GM21825 (cell line): ENCODE data around the gene POLR2F.

Source experiments
- ATAC-seq: cut with Tn5 transposase; IDR thresholded peaks from one replicate; pipeline ENCODE4 v1.9.1; 2021; ENCODE audit warnings: mild to moderate bottlenecking, moderate library complexity; ENCODE audit not compliant: unreplicated experiment

Gene POLR2F

DNA sequence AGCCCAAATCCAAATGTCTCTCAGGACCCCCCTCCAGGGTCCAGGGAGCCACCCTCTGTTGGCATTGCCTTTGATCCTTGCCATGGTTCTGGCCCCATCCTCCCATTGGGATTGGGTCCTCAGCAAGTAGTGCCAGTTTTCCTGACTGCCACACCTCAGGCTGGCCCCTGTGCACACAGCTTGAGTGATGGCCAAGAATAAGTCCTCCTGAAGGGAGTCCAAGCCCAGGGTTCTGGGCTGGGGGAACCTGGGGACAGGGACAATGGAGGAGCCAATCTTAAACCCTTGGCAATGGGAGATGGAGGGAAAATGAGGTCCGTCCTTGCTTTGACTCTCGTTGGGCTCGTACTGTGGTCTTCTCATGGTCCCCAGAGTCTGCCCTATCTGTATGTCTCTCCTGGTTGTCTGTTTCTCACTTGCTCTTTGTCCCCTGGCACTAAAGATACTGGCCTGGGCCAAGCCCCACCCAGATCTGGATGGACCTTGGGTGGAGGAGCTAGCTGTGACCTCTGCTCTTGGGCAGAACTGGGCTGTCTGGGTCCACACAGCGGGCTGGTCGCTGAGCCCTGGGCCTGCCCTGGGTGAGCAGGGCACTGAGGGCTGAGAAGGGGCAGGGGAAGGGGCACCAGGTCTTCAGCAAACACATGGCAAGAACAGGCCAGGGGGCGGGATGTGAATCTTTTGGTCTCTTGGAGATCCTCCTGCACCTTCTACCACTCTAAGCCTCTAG, 27.9 kb downstream of the POLR2F start:
- no peak for ATAC-seq

DNA sequence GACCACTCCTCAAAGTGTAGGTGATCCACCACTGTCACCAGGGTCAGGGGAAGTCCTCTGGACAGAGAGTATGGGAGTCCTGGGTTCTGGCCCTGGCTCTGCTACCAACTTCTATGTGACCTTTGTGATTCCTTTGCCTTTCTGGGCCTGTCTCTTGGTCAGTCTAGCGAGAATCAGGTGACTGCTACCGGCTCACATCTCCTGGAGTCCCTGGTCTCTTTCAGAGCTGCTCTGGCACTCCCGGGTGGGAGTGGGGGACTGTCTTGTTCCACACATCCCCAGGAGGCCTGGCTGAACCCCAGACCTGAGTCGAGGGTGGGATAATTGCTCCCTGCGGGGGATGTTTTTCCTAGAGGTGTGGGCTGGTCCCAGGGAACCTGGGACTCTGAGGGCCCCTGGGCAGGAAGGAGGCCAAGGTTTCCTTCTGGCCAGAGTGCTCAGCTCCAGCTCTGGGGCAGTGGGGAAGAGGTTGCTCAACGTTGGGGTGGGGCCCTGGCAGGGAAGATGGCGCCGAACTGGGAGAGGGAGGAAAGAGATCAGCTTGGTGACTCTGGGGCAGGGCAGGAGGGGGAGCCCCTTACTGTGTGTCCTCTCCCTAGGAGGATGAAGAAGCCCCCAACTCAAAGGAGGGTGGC, 28.8 kb downstream of the POLR2F start:
- no peak for ATAC-seq

DNA sequence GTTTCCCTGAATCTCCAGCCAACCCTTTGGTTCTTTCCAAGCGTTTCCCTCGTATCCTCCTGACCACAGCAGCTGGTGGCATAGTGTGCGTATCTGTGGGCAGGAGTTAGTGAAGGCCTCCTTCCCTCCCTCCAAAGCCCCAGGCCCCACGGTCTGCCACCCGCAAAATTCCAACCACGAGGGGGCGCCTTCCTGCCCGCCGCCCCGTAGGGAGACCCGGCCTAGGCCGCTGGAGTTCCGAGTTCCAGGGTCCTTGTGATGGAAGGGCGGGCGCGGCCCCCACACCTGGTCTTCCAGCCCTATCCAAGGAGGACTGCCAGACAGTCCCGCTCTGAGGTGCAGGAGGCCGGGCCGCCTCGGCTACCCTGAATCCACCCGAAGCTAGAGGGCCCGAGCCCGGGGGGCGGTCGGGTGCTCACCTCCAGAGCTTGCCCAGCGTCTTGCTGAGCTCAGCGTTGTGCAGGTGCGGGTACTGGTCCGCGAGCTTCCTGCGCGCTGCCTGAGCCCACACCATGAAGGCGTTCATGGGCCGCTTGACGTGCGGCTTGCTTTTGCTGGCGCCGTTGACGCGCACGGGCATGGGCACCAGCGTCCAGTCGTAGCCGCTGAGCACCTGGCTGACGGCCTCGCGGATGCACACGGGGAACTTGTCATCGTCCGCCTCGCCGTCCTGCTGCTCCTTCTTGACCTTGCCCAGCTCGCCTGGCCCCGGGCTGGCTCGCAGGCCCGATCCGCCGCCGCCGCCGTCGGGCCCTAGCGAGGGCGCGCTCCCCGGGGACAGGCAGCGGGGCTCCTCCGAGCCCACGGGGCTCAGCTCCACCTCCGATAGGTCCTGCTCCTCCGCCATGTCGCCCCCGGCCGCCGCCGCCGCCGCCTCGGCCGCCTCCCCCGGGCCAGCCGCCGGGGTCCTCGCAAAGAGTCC, 29.7 kb downstream of the POLR2F start:
- no peak for ATAC-seq

DNA sequence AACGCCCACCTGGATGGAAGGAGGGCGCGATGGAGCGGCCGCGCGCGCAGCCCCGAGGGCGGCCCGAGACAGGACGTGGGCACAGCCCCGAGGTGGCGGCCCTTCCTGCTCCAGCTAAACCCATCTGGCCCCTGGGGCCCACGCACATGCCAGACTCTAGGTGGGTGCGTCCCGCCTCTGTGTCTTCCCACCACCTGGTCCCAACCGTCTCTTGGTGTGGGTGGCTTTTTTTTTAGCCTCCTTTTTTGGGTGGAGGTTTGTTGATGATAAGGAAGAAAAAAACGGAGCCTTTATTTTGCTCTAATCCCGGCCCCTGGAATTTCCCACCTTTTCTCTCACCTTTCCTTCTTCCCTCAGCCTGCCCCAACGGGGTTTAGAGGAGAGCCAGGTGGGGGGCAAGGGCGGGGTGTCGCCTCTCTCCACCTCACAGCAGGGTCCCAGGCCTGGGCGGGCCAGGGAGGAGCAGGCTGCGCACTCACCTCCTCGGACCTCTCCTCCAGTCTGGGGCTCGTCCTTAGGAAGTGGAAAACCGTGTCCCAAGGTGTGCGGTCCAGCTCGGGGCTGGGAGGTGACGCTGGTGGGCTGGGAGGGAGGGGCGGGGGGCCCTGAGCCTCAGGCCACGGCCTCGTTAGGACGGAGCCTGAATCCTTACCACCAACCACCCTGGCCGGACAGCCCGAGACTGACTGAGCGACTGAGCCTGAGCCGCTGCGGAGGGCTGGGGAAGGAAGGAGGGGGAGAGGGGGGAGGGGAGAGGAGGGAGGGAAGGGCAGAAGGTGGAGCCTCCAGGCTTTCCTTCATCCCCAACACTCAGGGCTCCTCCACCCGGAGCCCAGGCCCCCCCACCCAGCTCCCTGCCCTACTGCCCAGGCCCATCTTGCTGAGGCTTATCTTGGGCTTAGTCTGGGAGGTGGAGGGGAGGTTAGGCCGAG, 30.6 kb downstream of the POLR2F start, which contains the start of gene SOX10:
SOX10 (minus strand) TSS at position 696 of the 932 bp plus-strand sequence. CDS start 771 bp downstream, outside the sequence.
- ATAC-seq = no peak

DNA sequence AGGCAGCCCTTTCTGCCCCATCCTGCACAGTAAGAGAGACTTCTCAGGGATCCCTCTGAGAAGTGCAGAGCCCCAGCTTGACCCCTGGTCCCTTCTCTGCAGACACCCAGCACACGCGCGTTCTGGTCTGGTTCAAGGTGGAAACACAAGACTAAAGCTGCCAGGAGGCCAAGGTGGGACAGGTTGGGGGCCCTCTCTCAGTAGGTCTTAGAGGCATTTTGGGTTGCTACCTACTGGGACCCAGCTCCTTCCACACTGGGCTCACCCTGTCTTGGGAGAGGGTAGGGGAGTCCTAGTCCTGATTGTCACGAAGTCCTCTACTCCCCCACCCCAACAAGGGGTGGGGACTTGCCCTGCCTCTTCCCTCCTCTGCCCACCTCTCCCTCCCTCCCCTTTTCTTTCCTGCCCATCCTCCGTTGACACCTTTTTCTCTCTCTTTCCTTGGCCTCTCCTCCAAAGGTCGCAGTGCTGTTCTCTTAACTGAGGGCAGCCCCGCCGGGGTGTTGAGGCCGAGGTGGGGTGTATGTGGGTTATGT, 31.6 kb downstream of the POLR2F start:
- no peak for ATAC-seq

DNA sequence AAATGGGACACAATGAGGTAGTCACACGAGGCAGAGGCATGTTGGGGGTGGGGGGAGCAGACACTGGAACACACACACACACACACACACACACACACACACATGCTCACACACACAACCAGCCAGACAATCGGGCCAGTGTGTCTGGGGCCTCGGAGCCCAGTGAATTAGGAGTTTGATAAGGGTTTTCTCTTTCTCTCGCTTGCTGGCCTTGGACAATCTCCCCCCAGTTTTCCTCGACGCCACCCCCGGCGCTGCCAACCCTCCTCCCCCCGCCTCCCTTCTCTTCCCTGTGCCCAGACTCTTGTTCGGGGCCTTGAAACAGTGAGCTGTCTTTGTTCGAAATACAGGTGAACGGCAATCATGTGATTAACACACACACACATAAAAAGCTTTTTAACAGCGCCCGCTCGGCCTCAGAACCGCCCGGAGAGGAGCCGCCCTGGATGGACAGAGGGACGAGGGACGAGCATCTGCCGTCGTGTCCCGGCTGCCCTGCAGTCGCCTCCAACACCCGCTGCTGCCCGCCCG, 32.3 kb downstream of the POLR2F start:
- ATAC-seq = no peak

DNA sequence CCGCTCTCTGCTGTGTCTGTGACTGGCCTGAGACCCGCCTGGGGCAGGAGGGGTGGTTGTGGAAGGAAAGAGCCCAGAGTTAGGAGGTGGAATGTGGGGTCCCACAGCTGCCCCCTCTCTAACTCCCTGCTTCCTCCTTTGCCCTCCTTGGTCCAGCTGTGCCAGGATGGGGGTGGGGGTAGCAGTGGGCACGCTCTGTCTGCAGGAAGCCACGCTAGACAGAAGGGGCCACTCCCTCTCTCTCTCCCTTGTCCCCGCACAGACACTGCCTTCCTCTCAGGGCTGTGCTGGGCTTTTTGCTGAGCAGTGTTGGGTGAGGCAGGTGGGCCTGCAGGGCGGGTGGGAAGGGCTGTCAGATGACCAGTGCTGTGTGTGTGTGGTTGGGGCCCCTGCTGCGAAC, 32.9 kb downstream of the POLR2F start:
- no peak for ATAC-seq

DNA sequence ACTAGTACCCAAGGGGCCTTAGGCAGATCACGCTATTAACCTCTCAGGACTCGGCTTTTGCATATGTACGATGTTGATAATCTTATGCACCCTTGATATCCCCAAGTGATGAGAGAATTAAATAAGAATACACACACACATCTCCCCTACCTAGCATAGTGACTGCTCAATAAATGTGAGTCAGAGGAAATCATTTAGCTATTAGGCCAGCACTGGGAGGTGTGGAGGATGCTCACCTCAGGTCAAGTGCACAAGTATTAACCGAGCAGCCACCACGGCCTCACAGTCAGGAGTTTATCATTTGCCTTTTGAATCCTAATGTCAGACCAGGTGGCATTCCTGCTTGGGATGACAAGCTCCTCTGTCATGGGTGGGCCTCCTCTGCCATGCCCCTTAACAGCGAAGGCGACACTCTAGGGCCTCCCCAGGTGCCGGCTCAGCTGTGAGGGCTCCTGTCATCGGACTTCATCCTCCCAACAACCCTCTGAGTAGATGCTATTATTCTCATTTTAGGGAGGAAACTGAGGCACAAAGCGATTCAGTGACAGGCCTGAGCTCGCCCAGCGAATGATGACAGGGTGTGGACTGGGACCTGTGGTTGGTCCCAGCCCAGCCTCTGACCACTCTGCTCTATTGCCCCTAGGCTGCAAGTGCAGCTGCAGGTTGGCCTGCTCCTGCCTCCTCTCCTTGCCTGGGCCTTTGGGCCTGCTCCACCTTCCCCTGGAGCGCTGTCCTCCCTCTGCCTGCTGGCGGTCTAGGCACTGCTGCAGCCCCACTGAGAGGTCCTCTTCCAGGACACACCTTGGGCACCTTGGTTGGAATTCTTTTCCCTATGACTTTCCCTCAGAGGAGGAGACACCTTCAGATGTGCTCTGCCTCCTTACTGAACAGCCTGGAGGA, 35.9 kb downstream of the POLR2F start:
- ATAC-seq = no peak

DNA sequence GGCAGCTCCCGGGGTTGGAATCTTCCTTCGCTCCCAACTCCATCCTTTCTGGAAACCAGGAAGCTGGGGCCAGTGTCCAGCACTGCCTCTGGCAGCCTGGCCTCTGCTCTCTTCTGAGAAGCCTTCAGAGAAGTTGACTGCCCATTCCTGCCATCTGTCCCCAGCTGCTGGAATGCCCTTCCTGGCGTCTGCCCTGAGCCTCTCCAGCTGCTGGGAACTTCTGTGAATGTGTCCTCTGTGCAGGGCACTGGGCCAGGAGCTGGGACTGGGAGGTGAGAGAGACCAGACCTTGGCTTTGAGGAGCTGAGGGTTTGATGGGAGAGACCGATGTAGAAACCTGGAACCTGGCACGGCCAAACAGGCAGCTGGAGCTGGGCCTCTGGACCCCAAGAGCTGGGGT, 36.8 kb downstream of the POLR2F start:
- ATAC-seq = no peak

DNA sequence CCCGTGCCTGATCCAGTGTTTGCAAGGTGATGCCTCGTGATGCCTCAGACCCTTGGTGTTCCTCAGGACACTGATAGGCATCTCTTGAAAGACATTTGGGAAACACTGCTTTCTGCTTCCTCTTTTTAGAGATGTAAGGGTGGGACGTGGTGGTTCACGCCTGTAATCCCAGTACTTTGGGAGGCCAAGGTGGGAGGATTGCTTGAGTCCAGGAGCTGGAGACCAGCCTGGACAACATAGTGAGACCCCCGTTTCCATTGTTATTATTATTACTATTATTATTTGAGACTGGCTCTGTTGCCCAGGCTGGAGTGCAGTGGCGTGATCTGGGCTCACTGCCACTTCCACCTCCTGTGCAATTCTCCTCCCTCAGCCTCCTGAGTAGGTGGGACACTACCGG, 37.4 kb downstream of the POLR2F start:
- ATAC-seq = no peak

DNA sequence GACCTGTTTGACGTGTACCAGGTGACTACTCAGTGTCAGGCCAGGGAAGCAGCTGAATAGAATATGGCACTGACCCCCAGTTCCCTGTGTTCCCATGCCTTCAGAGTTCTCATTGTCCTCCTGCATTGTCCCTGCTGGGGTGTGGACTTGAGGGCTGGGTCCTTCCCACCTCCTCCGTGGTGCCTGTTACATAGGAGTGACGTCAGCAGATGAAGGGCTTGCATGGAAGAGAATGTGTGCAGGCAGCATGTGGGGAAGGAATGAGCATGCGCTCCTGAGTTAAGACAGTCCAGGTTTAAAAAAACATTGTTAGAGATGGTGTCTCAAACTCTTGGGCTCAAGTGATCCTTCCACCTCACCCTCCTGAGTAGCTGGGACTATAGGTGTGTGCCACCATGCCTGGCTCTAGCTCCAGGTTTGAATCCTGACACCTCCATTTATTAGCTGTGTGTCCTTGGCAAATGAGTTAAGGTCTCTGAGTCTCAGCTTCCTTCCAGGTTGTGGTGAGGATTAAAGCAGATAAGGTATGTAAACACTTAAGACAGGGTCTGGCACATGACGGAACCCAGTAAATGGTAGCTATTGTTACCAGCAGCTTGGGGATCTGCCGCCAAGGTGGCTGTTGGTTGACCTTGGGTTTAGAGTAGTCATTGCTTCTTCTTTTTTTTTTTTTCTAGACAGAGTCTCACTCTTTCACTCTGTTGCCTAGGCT, 38.4 kb downstream of the POLR2F start:
- ATAC-seq = no peak

DNA sequence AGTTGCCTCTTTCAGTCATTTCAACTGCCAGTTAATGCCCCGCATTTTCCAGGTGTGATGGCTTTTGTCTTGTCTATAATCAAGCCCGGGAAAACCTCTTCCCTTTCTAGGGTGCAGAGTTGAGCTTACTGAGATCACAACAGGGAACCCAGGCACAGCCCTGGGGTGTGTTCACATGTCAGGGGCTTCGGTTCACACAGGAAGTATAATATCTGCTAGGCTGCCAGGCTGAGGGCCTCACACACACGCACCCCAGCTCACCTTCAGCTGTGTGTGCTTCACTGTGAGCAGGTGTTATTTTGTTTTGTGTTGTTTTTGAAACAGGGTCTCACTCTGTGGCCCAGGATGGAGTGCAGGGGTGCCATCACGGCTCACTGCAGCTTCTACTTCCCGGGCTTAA, 40.5 kb downstream of the POLR2F start:
- ATAC-seq = no peak

DNA sequence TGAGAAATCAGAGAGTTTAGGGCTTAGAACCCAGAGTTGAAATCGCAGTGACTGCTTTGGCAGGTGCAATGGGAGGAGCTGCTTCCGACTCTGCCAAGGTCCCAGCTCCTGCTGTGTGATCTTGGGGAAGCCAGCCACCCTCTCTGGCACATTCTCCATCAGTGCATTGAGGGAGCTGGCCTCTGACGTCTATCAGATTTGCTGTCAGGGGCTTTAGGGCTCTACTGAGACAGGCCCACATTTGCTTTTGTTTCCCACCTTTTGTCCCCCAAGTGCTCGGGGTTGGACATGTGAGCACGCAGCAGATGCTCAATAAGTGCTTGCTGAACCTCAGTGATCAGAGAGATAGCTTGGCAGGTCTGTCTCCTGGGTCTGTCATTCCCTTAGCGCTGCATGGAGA, 41.5 kb downstream of the POLR2F start:
- no peak for ATAC-seq

DNA sequence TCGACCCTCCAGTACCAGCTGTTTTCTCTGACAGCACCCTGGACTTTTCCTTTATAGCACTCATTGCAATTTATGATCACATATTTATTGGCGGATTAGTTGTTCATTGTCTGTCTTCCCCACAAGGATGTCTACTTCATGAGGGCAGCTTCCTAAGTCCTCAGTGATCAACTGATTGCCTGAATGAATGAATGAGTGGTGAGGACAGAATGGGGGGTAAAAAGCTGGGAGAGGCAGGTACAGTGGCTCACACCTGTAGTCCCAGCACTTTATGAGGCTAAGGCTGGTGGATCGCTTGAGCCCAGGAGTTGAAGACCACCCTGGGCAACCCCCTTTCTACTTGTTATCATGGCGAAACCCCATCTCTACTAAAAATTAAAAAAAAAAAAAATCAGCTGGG, 42.0 kb downstream of the POLR2F start:
- ATAC-seq = no peak

DNA sequence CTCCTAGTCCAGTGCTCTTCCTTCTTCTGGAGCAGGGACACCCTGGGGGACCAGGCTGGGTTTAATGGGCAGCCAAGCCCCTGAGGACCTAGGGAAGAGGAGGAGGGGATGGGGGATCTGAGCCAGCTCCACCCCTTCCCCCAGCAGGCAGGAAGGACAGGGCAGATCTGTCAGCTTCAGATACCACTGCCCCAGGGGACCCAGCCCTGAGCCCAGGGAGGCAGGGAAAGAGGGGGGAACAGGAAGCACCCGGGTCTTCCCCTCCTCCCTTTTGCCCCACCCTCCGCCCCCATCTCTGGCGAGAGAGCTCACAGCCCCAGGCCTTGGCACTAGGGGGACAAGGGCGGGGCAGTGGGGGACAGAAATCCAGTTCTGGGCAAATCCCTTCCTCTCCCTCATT, 42.6 kb downstream of the POLR2F start:
- no peak for ATAC-seq

DNA sequence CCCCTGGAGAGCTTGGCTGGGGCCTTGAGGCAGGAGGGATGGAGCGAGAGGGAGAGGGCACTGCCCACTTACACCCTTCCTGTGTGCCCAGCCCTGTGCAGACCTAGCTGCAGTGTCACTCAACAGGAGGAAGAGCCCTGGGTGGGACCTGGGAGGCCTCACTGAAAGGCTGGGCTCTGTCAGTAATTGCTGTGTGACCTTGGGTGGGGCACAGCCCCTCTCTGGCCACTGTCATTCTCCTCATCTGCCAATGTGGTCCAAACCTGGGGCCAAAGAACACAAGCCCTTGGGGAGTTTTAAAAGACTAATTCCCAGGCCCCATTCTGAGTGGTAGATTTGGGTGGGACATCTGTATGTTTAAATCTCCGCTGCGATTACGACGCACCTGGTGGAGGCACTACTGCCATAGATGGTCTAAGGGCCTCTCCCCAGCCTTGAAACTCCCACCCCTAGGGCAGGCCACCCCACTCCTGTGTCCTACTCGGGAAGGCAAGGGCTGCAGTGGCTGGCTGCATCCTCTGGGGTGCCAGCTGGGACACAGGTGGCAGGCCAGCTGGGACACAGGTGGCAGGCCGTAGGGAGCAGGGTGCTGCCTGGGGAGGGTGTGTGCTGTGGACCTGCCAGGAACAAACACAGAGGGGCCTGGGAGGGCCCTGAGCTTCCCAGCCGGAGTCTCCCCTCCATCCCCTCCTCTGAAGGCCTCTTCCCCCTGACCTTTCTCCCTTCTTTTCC, 43.2 kb downstream of the POLR2F start:
- ATAC-seq = no peak

DNA sequence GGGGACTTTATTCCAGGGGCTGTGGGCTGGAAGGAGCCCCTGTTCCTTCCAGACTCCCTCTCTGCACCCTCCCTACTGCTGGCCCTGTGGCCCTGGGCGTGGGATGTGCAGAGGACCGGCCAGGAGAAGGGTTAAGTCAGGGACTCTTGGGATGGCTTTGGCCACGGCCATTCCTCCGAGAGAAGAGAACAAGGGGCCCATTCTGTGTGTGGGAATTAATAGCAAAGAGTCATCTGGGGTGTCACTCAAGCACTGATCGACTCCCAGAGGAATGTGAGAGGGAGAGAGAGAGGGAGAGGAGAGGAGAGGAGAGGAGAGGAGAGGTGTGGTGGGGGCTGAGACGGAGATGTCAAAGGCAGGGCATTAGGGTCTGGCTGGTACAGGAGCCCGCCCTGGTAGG, 45.0 kb downstream of the POLR2F start:
- no peak for ATAC-seq

DNA sequence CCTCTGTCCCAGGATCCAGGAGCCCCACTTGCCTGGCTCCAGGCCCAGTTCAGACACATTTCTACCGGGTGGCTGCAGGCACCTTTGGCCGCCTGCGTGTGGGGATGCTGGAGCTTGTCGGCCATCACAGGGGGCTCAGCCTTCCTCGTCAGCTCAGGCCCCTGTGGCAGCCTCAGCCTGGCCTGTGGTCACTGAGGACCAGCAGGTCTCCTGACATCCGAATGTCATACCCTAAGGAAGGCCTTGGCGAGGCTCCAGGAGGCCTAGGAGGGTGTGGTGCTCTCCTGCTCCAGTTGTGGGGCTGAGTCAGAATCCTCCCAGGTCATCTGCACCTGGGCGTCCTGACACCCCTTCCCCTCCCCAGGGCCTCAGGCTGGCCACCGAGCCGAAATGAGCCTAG, 45.7 kb downstream of the POLR2F start:
- ATAC-seq = no peak
